Fibroblast of lung (primary cell): ENCODE measurements around the gene DPP6.

Experiments used
- EZH2 ChIP-seq: IDR thresholded peaks from 2 replicates; pipeline ENCODE4 v1.5.1; 2012; ENCODE audit warnings: low read length, control low read depth, mild to moderate bottlenecking; ENCODE audit errors: missing control alignments
- TF ChIP-seq, protein P1 (sequence below), 2 donors: IDR thresholded peaks in 1 of 2; conservative IDR thresholded peaks in 1 of 2; 1 replicate in 1 of 2; 2 replicates in 1 of 2; pipeline ENCODE4 v1.5.1; 2011 to 2012; ENCODE audit warnings: low read length in 2 of 2, control low read depth in 1 of 2, inconsistent platforms in 1 of 2, low read depth in 1 of 2, mild to moderate bottlenecking in 1 of 2

DNA sequence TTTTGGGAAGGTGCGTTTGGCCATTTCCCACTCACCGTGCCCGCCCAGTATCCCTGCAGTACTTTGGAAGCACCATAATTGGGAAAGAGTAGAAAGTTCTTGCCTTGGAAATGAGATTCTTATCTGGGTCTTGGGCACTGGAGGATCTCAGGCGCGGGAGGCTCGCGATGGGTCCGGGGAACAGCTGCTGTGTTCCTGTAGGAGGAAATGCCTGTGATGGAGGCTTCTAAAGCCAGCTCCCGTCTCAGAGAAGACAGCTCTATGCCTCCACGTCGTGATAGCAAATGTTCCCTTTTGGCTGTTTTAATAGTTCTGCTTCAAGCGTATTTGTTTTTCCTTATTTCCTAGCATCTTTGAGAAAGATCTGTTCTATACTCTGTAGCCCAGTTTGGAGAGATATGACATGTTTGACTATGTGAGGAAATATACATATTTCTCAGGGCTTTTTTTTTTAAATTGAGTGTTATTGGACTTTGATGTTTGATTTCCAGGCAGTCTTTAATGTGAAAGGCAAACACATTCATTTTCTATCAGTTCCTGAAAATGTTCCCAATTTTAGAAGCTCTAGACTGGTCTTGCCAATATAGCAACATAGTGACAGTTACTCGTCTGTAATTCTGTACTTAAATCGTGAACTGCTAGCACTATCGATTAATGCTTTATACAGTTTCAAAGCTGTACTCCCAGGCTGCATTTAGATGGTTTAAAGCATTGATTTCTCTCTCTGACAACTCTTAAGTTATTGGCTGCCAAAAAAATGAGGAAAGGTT is 280.8 kb downstream of the DPP6 start:
- TF ChIP-seq, protein P1, sequence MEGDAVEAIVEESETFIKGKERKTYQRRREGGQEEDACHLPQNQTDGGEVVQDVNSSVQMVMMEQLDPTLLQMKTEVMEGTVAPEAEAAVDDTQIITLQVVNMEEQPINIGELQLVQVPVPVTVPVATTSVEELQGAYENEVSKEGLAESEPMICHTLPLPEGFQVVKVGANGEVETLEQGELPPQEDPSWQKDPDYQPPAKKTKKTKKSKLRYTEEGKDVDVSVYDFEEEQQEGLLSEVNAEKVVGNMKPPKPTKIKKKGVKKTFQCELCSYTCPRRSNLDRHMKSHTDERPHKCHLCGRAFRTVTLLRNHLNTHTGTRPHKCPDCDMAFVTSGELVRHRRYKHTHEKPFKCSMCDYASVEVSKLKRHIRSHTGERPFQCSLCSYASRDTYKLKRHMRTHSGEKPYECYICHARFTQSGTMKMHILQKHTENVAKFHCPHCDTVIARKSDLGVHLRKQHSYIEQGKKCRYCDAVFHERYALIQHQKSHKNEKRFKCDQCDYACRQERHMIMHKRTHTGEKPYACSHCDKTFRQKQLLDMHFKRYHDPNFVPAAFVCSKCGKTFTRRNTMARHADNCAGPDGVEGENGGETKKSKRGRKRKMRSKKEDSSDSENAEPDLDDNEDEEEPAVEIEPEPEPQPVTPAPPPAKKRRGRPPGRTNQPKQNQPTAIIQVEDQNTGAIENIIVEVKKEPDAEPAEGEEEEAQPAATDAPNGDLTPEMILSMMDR (conservative IDR thresholded peaks at IDR 0.05 in 1 of 2, IDR thresholded peaks at IDR 0.05 in 1 of 2; ENCODE audit: low read depth in 1 of 2, low read length in 2 of 2) = no peak
- no peak for TF ChIP-seq EZH2
